Psoas muscle (tissue), 8 donors: ENCODE measurements around the gene ZNF165. TPM values are rescaled to one million over a fixed set of nuclear protein-coding genes. Genes with fewer than 3 reads are reported as not detected.

Experiments used
- ATAC-seq, 4 donors: fragments of 200-7000 bp; cut with Tn5 transposase; one replicate each; pipeline ENCODE4 v1.9.1; 2020; ENCODE audit warnings: moderate library complexity in 3 of 4, mild to moderate bottlenecking in 2 of 4
- DNase-seq, 2 donors: peaks; one replicate each; pipeline ENCODE4 v3.0.0-alpha.2; 2020
- H3K27ac ChIP-seq: fragments of 200-600 bp; one replicate; pipeline ENCODE4 v1.8.0; 2022
- H3K27me3 ChIP-seq, 3 donors: fragments of 200-600 bp in 1 of 3; one replicate each; pipeline versions ENCODE4 v1.6.1 to v1.8.0; 2013 to 2022; ENCODE audit warnings: low read length in 2 of 3, mild to moderate bottlenecking in 2 of 3, moderate library complexity in 1 of 3; ENCODE audit not compliant: insufficient read depth in 3 of 3
- H3K36me3 ChIP-seq, 2 donors: fragments of 200-600 bp in 1 of 2; one replicate each; pipeline versions ENCODE4 v1.6.1 to v1.8.0; 2013 to 2022; ENCODE audit warnings: low read depth in 1 of 2, mild to moderate bottlenecking in 1 of 2, moderate library complexity in 1 of 2; ENCODE audit not compliant: insufficient read depth in 1 of 2
- H3K4me1 ChIP-seq: fragments of 200-600 bp; one replicate; pipeline ENCODE4 v1.8.0; 2022
- H3K4me3 ChIP-seq: fragments of 200-600 bp; one replicate; pipeline ENCODE4 v1.8.0; 2022; ENCODE audit warnings: mild to moderate bottlenecking
- H3K9me3 ChIP-seq: fragments of 200-600 bp; one replicate; pipeline ENCODE4 v1.8.0; 2022
- WGBS, 3 donors: extraction: QIAGEN DNeasy Blood & Tissue Kit; methylation state at CpG; one replicate each; pipeline versions ENCODE4 v1.1.6 to v1.1.7; 2013; 5-methylcytosine and 5-hydroxymethylcytosine counted together
- intact Hi-C, 2 donors: fragments of 100-400 bp; cut with DNase I; formaldehyde crosslinking; loops; one replicate each; pipeline versions ENCODE4 v1.11.0 to v1.14.2; 2022
- polyA plus RNA-seq, 3 donors: library from polyadenylated mRNA; stranded (reverse); fragments of 200-250 nt; gene quantifications; one replicate each; pipeline ENCODE4 v1.2.3, GENCODE V29; 2013
- total RNA-seq, 4 donors: library from RNA; stranded (reverse); fragmentation: NEBNext Ultra II Directional in 2 of 4; extraction: Animal tissue kit (Norgen Biotek cat#: 25700) in 2 of 4; gene quantifications; one replicate each; pipeline versions ENCODE4 v1.2.1 to v1.2.4, GENCODE V29; 2021 to 2023
- TF ChIP-seq, protein P1 (sequence below): fragments of 200-600 bp; IDR thresholded peaks from one replicate; pipeline ENCODE4 v1.8.0; 2022; ENCODE audit warnings: antibody characterized with exemption
- donor health status: healthy with polysubstance abuse.
- donor health status: DM: no; HTN: no; CAD: no; lungs with moderate emphysema.
- donor health status: Bipolar disorder and iron deficiency.
- donor health status: healthy.
- donor health status: DM: yes; HTN: yes; CAD: no.
- donor health status: DM: no; HTN: no; CAD: no.
- donor health status: DM: no; HTN: no; CAD: no.
- donor health status: DM: yes; HTN: yes; CAD: no.

Gene ZNF165
- total and polyA plus RNA-seq, 7 donors = 0.14 to 0.48 (median 0.31) TPM; not detected in 1

DNA sequence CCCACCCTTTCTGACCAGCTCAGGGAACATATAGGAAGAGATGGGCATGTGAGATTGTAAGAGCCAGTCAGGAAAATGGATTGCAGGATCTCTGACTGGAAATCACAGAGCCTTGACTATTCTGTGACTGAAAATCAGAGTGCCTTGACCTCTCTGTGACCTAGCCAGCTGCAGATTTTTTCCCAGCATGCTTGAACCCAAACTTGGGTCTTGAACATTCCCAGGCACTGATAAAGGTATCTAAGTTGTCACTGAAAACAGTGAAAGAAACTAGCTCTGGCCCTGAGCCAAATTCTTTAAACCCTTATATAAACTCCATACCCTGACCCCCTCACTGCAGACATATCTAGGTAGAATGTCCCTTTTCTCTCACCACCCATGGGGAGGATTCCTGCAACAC is 2.3 kb upstream of the ZNF165 start:
- Histone ChIP-seq H3K9me3 (no peaks in the 10 kb centered on the region), H3K36me3 (no peaks in the 10 kb centered on the region), H3K4me1 (peaks cover 8% of the 10 kb centered on the region), H3K27me3 (no peaks in the 10 kb centered on the region), H3K4me3 (no peak overlapping the region), H3K27ac (no peak overlapping the region)
- intact Hi-C loops = no loop called here
- TF ChIP-seq, protein P1, sequence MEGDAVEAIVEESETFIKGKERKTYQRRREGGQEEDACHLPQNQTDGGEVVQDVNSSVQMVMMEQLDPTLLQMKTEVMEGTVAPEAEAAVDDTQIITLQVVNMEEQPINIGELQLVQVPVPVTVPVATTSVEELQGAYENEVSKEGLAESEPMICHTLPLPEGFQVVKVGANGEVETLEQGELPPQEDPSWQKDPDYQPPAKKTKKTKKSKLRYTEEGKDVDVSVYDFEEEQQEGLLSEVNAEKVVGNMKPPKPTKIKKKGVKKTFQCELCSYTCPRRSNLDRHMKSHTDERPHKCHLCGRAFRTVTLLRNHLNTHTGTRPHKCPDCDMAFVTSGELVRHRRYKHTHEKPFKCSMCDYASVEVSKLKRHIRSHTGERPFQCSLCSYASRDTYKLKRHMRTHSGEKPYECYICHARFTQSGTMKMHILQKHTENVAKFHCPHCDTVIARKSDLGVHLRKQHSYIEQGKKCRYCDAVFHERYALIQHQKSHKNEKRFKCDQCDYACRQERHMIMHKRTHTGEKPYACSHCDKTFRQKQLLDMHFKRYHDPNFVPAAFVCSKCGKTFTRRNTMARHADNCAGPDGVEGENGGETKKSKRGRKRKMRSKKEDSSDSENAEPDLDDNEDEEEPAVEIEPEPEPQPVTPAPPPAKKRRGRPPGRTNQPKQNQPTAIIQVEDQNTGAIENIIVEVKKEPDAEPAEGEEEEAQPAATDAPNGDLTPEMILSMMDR = no peak
- DNase-seq (no peak), ATAC-seq (no peak)

DNA sequence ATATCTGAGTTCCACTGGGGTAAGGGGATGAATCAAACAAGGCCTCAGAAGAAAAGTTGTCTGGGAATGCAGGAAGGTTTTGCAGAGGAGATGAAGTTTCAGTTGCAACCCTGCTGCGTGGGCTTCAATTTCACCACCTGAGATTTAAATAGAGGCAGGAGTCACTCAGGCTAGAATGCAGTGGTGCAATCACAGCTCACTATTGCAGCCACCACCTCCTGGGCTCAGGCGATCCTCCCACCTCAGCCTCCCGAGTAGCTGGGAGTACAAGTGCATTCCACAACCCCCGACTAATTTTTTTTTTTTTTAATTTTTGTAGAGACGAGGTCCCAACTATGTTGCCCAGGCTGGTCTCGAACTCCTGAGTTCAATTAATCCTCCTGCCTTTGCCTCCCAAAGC is 1.5 kb upstream of the ZNF165 start:
- WGBS, 3 donors = 79 to 85% (median 80%) methylated on average over 6 of the region's 6 CpGs
- intact Hi-C loops = no loop called here
- ATAC-seq = no peak
- Histone ChIP-seq H3K27ac (no peak overlapping the region), H3K4me3 (no peak overlapping the region), H3K9me3 (no peaks in the 10 kb centered on the region), H3K27me3 (no peaks in the 10 kb centered on the region), H3K36me3 (no peaks in the 10 kb centered on the region), H3K4me1 (peaks cover 8% of the 10 kb centered on the region)
- DNase-seq = no peak
- TF ChIP-seq, protein P1 = no peak

DNA sequence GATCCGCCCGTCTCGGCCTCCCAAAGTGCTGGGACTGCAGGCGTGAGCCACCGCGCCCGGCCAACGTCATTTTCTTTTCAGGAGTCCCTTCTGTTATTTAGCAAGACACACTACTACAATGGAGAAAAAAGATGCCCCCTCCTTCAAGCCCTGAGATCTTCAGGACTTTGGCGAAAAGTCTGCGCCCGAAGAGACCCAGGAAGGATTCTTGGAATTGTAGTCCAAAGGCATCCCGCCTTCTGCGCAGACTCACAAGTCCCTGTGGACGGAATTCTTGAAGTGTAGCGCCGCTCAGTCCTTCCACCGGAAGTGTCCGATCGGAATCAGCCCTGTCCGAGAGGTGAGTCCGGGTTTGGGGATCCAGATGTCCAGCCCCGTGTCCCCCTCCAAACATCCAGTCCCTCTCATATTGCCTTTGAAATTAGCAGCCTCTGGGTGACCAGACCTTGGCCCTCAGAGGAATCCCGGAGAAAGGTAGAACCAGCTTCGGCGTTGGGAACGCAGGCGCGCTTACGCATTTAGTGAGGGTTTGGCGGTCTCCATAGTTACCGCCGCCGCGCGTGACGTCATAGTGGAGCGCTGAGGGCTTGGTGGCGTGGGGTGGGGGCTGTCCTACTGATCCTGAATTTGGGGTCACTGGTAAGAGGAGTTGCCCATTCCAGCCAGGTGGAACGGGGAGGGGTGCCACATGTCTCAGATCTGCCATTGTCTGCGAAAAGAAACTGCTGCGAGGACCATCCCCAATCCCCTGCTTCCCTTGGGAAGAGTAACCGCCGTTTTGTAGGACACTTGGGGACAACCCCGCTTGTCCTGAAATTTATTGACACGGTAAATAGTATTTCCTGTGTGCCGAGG is 490 bp downstream of the ZNF165 start:
- TF ChIP-seq, protein P1 = no peak
- WGBS, 3 donors = 1% methylated on average over 46 of the region's 46 CpGs
- Histone ChIP-seq H3K4me3 (peak overlapping the region; percentile 93), H3K27ac (peak overlapping the region; percentile 84), H3K36me3 (no peaks in the 10 kb centered on the region), H3K4me1 (peaks cover 8% of the 10 kb centered on the region), H3K9me3 (no peaks in the 10 kb centered on the region), H3K27me3 (no peaks in the 10 kb centered on the region)
- DNase-seq (peak; percentile 92 to 96), ATAC-seq (peak; percentile 98 to 99 (median 99))
- intact Hi-C loops = loop anchor here in 1 of 2 donors (2.0 kb wide), 1 partner anchor 362 kb away; the partner anchor contains the start of gene ZSCAN23

DNA sequence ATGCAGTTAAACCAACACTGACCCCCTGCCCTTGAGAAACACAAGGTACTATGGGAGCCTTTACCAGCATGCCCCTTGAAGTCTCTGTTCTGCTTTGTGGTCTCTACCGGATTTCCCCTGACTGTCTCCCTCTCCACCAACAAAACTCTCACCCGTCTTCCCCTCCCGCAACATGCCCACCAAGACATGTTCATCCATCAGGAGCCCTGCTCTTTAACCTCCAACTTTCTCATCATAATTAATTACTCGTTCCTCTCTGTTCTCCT is 1.1 kb downstream of the ZNF165 start:
- ATAC-seq (peak in 2 of 4 donors; percentile 3 to 9), DNase-seq (no peak)
- H3K27ac ChIP-seq = peak overlapping the region; percentile 84
- peaks cover 8% of the 10 kb centered on the region for H3K4me1 ChIP-seq
- TF ChIP-seq, protein P1 = no peak
- H3K27me3 ChIP-seq = no peaks in the 10 kb centered on the region
- H3K36me3 ChIP-seq = no peaks in the 10 kb centered on the region
- 13 to 22% (median 19%) methylated on average over 4 of the region's 4 CpGs for WGBS, 3 donors
- H3K9me3 ChIP-seq = no peaks in the 10 kb centered on the region
- H3K4me3 ChIP-seq = peak overlapping the region; percentile 93
- intact Hi-C loops = loop anchor here in 1 of 2 donors (2.0 kb wide), 1 partner anchor 361 kb away; the partner anchor contains the start of gene ZSCAN23

DNA sequence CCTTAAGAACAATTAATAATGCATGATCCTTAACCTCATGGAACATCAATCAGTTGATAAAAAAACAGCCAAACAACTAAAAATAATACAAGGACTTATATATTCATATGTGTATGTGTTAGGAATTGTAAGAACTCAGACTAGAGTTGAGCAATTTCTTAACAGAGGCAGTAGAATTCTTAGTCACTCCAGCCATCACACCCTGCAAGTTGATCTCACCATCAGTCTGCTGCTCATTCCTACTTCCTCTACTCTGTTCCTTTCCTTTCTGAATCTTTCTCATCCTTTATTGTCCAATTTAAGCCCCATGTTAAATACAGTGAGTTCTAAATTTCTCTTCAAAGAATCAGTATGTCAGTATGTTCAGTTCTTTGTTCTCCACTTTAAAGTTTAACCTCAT is 2.6 kb downstream of the ZNF165 start:
- no peak overlapping the region for H3K4me3 ChIP-seq
- ATAC-seq (no peak), DNase-seq (no peak)
- TF ChIP-seq, protein P1 = no peak
- H3K36me3 ChIP-seq = peaks cover 0 to 3% of the 10 kb centered on the region in 2 donors
- no peaks in the 10 kb centered on the region for H3K9me3 ChIP-seq
- intact Hi-C loops = no loop called here
- H3K27ac ChIP-seq = no peak overlapping the region
- H3K4me1 ChIP-seq = peaks cover 8% of the 10 kb centered on the region
- H3K27me3 ChIP-seq = no peaks in the 10 kb centered on the region
